ENCODE measurements around the gene ARHGDIG. TPM values are rescaled to one million over a fixed set of nuclear protein-coding genes. Genes with fewer than 3 reads are reported as not detected.

Gene ARHGDIG
- total RNA-seq, 1 experiment from 2014 or later, result 0.41 TPM

DNA sequence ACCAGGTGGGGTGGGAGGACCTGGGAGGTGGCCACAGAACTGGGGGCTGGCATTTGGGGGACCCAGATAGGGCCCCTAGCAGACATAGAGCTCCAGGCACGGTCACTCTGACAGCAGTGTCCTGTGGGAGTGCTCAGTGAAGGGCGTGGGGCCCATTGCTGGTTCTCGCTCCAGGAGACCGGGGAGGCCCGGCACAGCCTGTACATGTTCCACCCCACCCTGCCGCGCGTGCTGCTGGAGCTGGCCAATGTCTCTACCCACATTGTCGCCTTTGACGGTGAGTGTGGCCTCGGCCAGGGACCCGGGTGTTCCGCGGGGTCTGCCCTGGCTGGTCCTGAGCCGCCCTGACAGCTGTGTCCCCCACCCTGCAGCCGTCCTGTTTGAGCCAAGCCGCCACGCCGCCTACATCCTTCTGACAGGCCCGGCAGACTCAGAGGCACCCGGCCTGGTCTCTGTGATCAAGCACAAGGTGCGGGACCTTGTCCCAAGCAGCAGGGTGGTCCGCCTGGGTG lies 15.9 kb upstream of the ARHGDIG start:
- intact Hi-C loops (cut with micrococcal nuclease; ENCODE audit: unreplicated experiment), result no loop called here
- ChIA-PET POLR2A (ENCODE audit: low non-redundant PET) (no interaction called here), CTCF (no interaction called here)
- no peak for DNase-seq (ENCODE audit: low spot score)
- Histone ChIP-seq H3K4me1 (ENCODE audit: insufficient read depth, low read length, poor library complexity, severe bottlenecking) (no peaks in the 10 kb centered on the region), H3K4me3 (ENCODE audit: low read depth, low read length, poor library complexity, severe bottlenecking) (no peak overlapping the region), H3K9me3 (ENCODE audit: low read depth, low read length, poor library complexity, severe bottlenecking) (no peaks in the 10 kb centered on the region), H3K27ac (ENCODE audit: low read depth, low read length, poor library complexity, severe bottlenecking) (no peak overlapping the region), H3K27me3 (replicated peaks; ENCODE audit: insufficient read depth, low read depth, low read length, poor library complexity) (no peaks in the 10 kb centered on the region), H3K36me3 (ENCODE audit: insufficient read depth, low read length, poor library complexity, severe bottlenecking) (peaks cover 14% of the 10 kb centered on the region)
- no TSS peak for BruUV-seq (replicated peaks)
- TF ChIP-seq, protein P1, sequence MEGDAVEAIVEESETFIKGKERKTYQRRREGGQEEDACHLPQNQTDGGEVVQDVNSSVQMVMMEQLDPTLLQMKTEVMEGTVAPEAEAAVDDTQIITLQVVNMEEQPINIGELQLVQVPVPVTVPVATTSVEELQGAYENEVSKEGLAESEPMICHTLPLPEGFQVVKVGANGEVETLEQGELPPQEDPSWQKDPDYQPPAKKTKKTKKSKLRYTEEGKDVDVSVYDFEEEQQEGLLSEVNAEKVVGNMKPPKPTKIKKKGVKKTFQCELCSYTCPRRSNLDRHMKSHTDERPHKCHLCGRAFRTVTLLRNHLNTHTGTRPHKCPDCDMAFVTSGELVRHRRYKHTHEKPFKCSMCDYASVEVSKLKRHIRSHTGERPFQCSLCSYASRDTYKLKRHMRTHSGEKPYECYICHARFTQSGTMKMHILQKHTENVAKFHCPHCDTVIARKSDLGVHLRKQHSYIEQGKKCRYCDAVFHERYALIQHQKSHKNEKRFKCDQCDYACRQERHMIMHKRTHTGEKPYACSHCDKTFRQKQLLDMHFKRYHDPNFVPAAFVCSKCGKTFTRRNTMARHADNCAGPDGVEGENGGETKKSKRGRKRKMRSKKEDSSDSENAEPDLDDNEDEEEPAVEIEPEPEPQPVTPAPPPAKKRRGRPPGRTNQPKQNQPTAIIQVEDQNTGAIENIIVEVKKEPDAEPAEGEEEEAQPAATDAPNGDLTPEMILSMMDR (conservative IDR thresholded peaks at IDR 0.05; ENCODE audit: low read depth, low read length), result no peak
- TF ChIP-seq EZH2 (IDR thresholded peaks at IDR 0.05; ENCODE audit: borderline replicate concordance, low read depth, low read length, poor library complexity, severe bottlenecking), result no peak

- peaks cover 12% of the 10 kb centered on the region for H3K36me3 ChIP-seq (ENCODE audit: insufficient read depth, low read length, poor library complexity, severe bottlenecking)
- no peak overlapping the region for H3K4me3 ChIP-seq (ENCODE audit: low read depth, low read length, poor library complexity, severe bottlenecking)
- no TSS peak for BruUV-seq (replicated peaks)
- CTCF ChIA-PET, result no interaction called here
- no peaks in the 10 kb centered on the region for H3K9me3 ChIP-seq (ENCODE audit: low read depth, low read length, poor library complexity, severe bottlenecking)
- no peak overlapping the region for H3K27ac ChIP-seq (ENCODE audit: low read depth, low read length, poor library complexity, severe bottlenecking)
- H3K27me3 ChIP-seq (replicated peaks; ENCODE audit: insufficient read depth, low read depth, low read length, poor library complexity), result no peaks in the 10 kb centered on the region
- DNase-seq (ENCODE audit: low spot score), result no peak
- TF ChIP-seq, protein P1 (conservative IDR thresholded peaks at IDR 0.05; ENCODE audit: low read depth, low read length), result no peak
- no peak for TF ChIP-seq EZH2 (IDR thresholded peaks at IDR 0.05; ENCODE audit: borderline replicate concordance, low read depth, low read length, poor library complexity, severe bottlenecking)
- POLR2A ChIA-PET (ENCODE audit: low non-redundant PET), result no interaction called here
- intact Hi-C loops (cut with micrococcal nuclease; ENCODE audit: unreplicated experiment), result no loop called here
- H3K4me1 ChIP-seq (ENCODE audit: insufficient read depth, low read length, poor library complexity, severe bottlenecking), result no peaks in the 10 kb centered on the region
Observed at GRCh38 chr16:265002-265529, 15.3 kb upstream of the ARHGDIG start.

DNA sequence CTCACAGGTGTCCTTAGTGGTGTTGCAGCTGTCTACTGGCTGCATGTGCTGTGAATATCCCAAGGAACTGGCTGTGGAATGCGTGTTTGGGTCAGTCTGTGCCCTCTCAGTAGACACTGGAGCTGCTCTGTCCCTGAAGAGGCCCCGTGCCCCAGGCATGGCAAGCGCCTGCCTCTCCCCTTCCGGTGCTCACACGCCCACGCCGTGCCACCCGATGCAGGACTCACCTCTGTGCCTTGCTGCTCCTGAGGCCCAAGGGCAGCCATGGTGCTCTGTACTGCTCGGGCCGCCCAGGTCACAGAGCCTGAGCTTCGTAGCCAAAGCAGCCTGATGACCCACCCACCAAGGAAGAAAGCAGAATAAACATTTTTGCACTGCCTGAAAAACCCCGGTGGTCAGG lies 14.7 kb upstream of the ARHGDIG start:
- POLR2A ChIA-PET (ENCODE audit: low non-redundant PET), result no interaction called here
- Histone ChIP-seq H3K27ac (ENCODE audit: low read depth, low read length, poor library complexity, severe bottlenecking) (no peak overlapping the region), H3K9me3 (ENCODE audit: low read depth, low read length, poor library complexity, severe bottlenecking) (no peaks in the 10 kb centered on the region), H3K27me3 (replicated peaks; ENCODE audit: insufficient read depth, low read depth, low read length, poor library complexity) (no peaks in the 10 kb centered on the region), H3K4me3 (ENCODE audit: low read depth, low read length, poor library complexity, severe bottlenecking) (no peak overlapping the region), H3K36me3 (ENCODE audit: insufficient read depth, low read length, poor library complexity, severe bottlenecking) (peaks cover 8% of the 10 kb centered on the region), H3K4me1 (ENCODE audit: insufficient read depth, low read length, poor library complexity, severe bottlenecking) (no peaks in the 10 kb centered on the region)
- TF ChIP-seq, protein P1 (conservative IDR thresholded peaks at IDR 0.05; ENCODE audit: low read depth, low read length), result no peak
- no peak for TF ChIP-seq EZH2 (IDR thresholded peaks at IDR 0.05; ENCODE audit: borderline replicate concordance, low read depth, low read length, poor library complexity, severe bottlenecking)
- CTCF ChIA-PET, result no interaction called here
- no peak for DNase-seq (ENCODE audit: low spot score)
- BruUV-seq (replicated peaks), result TSS peak; percentile 77
- intact Hi-C loops (cut with micrococcal nuclease; ENCODE audit: unreplicated experiment), result no loop called here

All from A673 (cell line).